PC-3 (cell line): ENCODE data around the gene TCHHL1. TPM values are rescaled to one million over a fixed set of nuclear protein-coding genes. Genes with fewer than 3 reads are reported as not detected.
"Not testable (repeated sequence)": the region's sequence is repeated elsewhere in the genome, so short reads cannot be mapped to it uniquely, and the experiment has no call there.

Experiments
- ATAC-seq: fragments of 200-7000 bp; cut with Tn5 transposase; 2 replicates; pipeline ENCODE4 v1.9.1; 2020; ENCODE audit warnings: mild to moderate bottlenecking, moderate library complexity
- BruUV-seq: library from RNA; stranded (reverse); fragments of 400-500 nt; replicated peaks from 2 replicates; lab custom pipeline; 2021; lab: Mats Ljungman, UMichigan
- CTCF ChIA-PET: fragments of 300-600 bp; sonication (Branson Sonifier 250); formaldehyde crosslinking; loops from one replicate; lab custom pipeline; 2022; ENCODE audit warnings: antibody characterized with exemption; lab: Charles Lee
- POLR2A ChIA-PET: fragments of 300-600 bp; sonication (Branson Sonifier 250); formaldehyde crosslinking; loops from one replicate; lab custom pipeline; 2022; ENCODE audit warnings: antibody characterized with exemption; ENCODE audit not compliant: unreplicated experiment; lab: Charles Lee
- DNase-seq: peaks from one replicate; pipeline ENCODE4 v3.0.0-alpha.2; 2015
- H2AFZ ChIP-seq: fragments of 300-600 bp; sonication (generic); 2 replicates; pipeline ENCODE4 v1.6.0; 2016; ENCODE audit warnings: antibody characterized with exemption, low read length
- H3F3A ChIP-seq: fragments of 300-600 bp; sonication (generic); one replicate; pipeline ENCODE4 v1.6.0; 2017; ENCODE audit warnings: antibody characterized with exemption, low read length, control low read depth, mild to moderate bottlenecking; ENCODE audit not compliant: unreplicated experiment
- H3K27ac ChIP-seq: fragments of 300-600 bp; sonication (generic); 2 replicates; pipeline ENCODE4 v1.5.1; 2016; ENCODE audit warnings: mild to moderate bottlenecking, low read length
- H3K27me3 ChIP-seq: fragments of 300-600 bp; sonication (generic); 2 replicates; pipeline ENCODE4 v1.6.1; 2016; ENCODE audit warnings: low read length, mixed read lengths
- H3K36me3 ChIP-seq: fragments of 300-600 bp; sonication (generic); 2 replicates; pipeline ENCODE4 v1.6.1; 2016; ENCODE audit warnings: low read depth, mixed run types, low read length, mixed read lengths
- H3K4me1 ChIP-seq: fragments of 300-600 bp; sonication (generic); 2 replicates; pipeline ENCODE4 v1.5.1; 2016; ENCODE audit warnings: low read length; ENCODE audit not compliant: insufficient read depth
- H3K4me2 ChIP-seq: fragments of 300-600 bp; sonication (generic); 2 replicates; pipeline ENCODE4 v1.6.0; 2016; ENCODE audit warnings: low read length
- H3K4me3 ChIP-seq: fragments of 300-600 bp; sonication (generic); 2 replicates; pipeline ENCODE4 v1.5.1; 2016; ENCODE audit warnings: mild to moderate bottlenecking, low read length, mixed read lengths
- H3K79me2 ChIP-seq: fragments of 300-600 bp; sonication (generic); 2 replicates; pipeline ENCODE4 v1.6.1; 2017; ENCODE audit warnings: low read length, mixed read lengths
- H3K9ac ChIP-seq: fragments of 300-600 bp; sonication (generic); 2 replicates; pipeline ENCODE4 v1.6.0; 2016; ENCODE audit warnings: mild to moderate bottlenecking, low read length
- H3K9me2 ChIP-seq: fragments of 300-600 bp; sonication (generic); replicated peaks from 2 replicates; pipeline ENCODE4 v1.6.1; 2016; ENCODE audit warnings: mixed run types, low read length, mixed read lengths
- H3K9me3 ChIP-seq: fragments of 300-600 bp; sonication (generic); 2 replicates; pipeline ENCODE4 v1.6.1; 2016; ENCODE audit warnings: low read length, mixed read lengths
- H4K20me1 ChIP-seq: fragments of 300-600 bp; sonication (generic); 2 replicates; pipeline ENCODE4 v1.6.1; 2016; ENCODE audit warnings: low read length, mixed read lengths
- CTCF ChIP-seq: fragments of 300-600 bp; sonication (generic); conservative IDR thresholded peaks from 2 replicates; pipeline ENCODE4 v1.5.1; 2017; ENCODE audit warnings: antibody characterized with exemption, low read depth, mild to moderate bottlenecking, low read length
- EZH2 ChIP-seq: fragments of 300-600 bp; sonication (generic); IDR thresholded peaks from one replicate; pipeline ENCODE4 v1.6.1; 2017; ENCODE audit warnings: antibody characterized with exemption, mild to moderate bottlenecking, low read length; ENCODE audit not compliant: unreplicated experiment
- EZH2phosphoT487 ChIP-seq: fragments of 300-600 bp; sonication (generic); IDR thresholded peaks from 2 replicates; pipeline ENCODE4 v1.6.1; 2018; ENCODE audit warnings: mild to moderate bottlenecking, antibody characterized with exemption, low read length, borderline replicate concordance
- intact Hi-C: fragments of 100-400 bp; cut with micrococcal nuclease; formaldehyde crosslinking; loops from 2 replicates; pipeline ENCODE4 v1.9.0; 2023
- total RNA-seq: library from RNA; depleted of rRNA; stranded (reverse); fragments of >200 nt; gene quantifications from 2 replicates; pipeline ENCODE4 v1.2.3, GENCODE V29; 2014

The TCHHL1 gene
- total RNA-seq, 1 experiment from 2014 or later, result not detected

DNA sequence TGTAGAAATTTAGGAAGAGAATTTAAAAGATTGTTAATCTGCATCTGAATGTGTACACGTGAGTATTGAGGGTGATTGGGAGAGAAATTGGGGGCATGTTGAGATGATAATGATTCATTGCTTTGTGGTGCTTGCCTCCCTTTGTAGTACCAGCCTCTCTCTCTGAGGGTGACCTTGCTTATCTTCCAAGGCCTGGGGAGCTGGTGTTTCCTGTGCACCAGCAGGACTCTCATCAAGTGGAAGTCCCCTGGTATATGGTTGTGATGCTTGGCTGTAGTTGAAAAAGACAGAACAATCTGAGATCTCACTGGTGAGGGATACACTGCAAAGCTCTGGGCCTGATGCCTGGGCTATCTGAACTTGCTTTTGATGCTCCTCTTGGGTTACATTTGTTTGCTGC is 4.0 kb downstream of the TCHHL1 start:
- BruUV-seq, result no TSS peak
- H3K4me1 ChIP-seq, result no peaks in the 10 kb centered on the region
- no peaks in the 10 kb centered on the region for H4K20me1 ChIP-seq
- no peaks in the 10 kb centered on the region for H3K9me2 ChIP-seq
- peaks cover 62% of the 10 kb centered on the region for H3K27me3 ChIP-seq
- TF ChIP-seq EZH2 (no peak), EZH2phosphoT487 (no peak), CTCF (no peak)
- H3F3A ChIP-seq, result no peaks in the 10 kb centered on the region
- intact Hi-C loops, result no loop called here
- no peaks in the 10 kb centered on the region for H3K36me3 ChIP-seq
- no peaks in the 10 kb centered on the region for H3K79me2 ChIP-seq
- H2AFZ ChIP-seq, result no peak overlapping the region
- no peak overlapping the region for H3K9ac ChIP-seq
- H3K4me3 ChIP-seq, result no peak overlapping the region
- no peak overlapping the region for H3K27ac ChIP-seq
- no peak for ATAC-seq
- no peaks in the 10 kb centered on the region for H3K9me3 ChIP-seq
- no peak for DNase-seq
- no peak overlapping the region for H3K4me2 ChIP-seq
- ChIA-PET POLR2A (no interaction called here), CTCF (no interaction called here)

DNA sequence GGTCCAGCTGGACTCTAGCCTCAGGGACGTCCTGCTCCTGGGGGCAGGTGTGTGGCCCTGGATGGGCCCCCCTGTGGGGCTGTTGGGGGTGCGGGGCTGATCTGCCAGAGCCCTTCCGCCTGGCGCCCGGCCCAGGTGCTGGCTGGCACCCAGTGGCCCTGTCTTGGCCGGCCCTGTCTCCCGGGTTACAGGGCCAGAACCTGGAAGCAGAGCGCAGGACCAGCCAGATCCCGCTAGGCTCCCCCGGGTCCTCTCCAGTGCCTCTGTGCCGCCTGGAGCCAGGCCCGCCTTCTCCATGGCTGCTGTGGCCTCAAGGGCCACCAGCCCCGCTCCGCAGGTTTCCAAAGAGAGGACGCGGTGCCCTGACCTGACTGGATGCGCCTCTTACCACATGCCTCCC is 7.8 kb downstream of the TCHHL1 start:
- H3K4me2 ChIP-seq, CTCF ChIA-PET, H3K4me3 ChIP-seq, ATAC-seq, H3K36me3 ChIP-seq, H2AFZ ChIP-seq, H3K9me2 ChIP-seq, intact Hi-C loops, H3K27ac ChIP-seq, H3K79me2 ChIP-seq, H3K9me3 ChIP-seq, H4K20me1 ChIP-seq, H3F3A ChIP-seq, BruUV-seq, H3K9ac ChIP-seq, DNase-seq, H3K4me1 ChIP-seq, POLR2A ChIA-PET: not testable (repeated sequence)
- H3K27me3 ChIP-seq, result peaks cover 63% of the 10 kb centered on the region

- POLR2A ChIA-PET, DNase-seq, H3K9me3 ChIP-seq, H4K20me1 ChIP-seq, H3K36me3 ChIP-seq, H3K9ac ChIP-seq, intact Hi-C loops, H3K79me2 ChIP-seq, H3K4me3 ChIP-seq, BruUV-seq, H3K4me1 ChIP-seq, H2AFZ ChIP-seq, H3K27ac ChIP-seq, H3F3A ChIP-seq, H3K4me2 ChIP-seq, CTCF ChIA-PET, ATAC-seq, H3K9me2 ChIP-seq: not testable (repeated sequence)
- peaks cover 64% of the 10 kb centered on the region for H3K27me3 ChIP-seq
Measured at GRCh38 chr1:152080494-152080893, 8.4 kb downstream of the TCHHL1 start.

GRCh38 chr1:152078831-152079441 is 9.9 kb downstream of the TCHHL1 start:
- H3K27ac ChIP-seq, result no peak overlapping the region
- no peaks in the 10 kb centered on the region for H4K20me1 ChIP-seq
- no peaks in the 10 kb centered on the region for H3F3A ChIP-seq
- DNase-seq (no peak), ATAC-seq (no peak)
- no peaks in the 10 kb centered on the region for H3K4me1 ChIP-seq
- H3K79me2 ChIP-seq, result no peaks in the 10 kb centered on the region
- no peaks in the 10 kb centered on the region for H3K9me2 ChIP-seq
- ChIA-PET POLR2A (no interaction called here), CTCF (no interaction called here)
- no TSS peak for BruUV-seq
- H3K9ac ChIP-seq, result no peak overlapping the region
- H2AFZ ChIP-seq, result no peak overlapping the region
- no peaks in the 10 kb centered on the region for H3K36me3 ChIP-seq
- intact Hi-C loops, result no loop called here
- H3K9me3 ChIP-seq, result no peaks in the 10 kb centered on the region
- no peak overlapping the region for H3K4me2 ChIP-seq
- H3K27me3 ChIP-seq, result peaks cover 75% of the 10 kb centered on the region
- H3K4me3 ChIP-seq, result no peak overlapping the region
- TF ChIP-seq CTCF (no peak), EZH2 (no peak), EZH2phosphoT487 (no peak)
